Measurements from ENCODE around the gene ZNF555.
"Not testable (repeated sequence)": the region's sequence is repeated elsewhere in the genome, so short reads cannot be mapped to it uniquely, and the experiment has no call there.

Gene ZNF555

DNA sequence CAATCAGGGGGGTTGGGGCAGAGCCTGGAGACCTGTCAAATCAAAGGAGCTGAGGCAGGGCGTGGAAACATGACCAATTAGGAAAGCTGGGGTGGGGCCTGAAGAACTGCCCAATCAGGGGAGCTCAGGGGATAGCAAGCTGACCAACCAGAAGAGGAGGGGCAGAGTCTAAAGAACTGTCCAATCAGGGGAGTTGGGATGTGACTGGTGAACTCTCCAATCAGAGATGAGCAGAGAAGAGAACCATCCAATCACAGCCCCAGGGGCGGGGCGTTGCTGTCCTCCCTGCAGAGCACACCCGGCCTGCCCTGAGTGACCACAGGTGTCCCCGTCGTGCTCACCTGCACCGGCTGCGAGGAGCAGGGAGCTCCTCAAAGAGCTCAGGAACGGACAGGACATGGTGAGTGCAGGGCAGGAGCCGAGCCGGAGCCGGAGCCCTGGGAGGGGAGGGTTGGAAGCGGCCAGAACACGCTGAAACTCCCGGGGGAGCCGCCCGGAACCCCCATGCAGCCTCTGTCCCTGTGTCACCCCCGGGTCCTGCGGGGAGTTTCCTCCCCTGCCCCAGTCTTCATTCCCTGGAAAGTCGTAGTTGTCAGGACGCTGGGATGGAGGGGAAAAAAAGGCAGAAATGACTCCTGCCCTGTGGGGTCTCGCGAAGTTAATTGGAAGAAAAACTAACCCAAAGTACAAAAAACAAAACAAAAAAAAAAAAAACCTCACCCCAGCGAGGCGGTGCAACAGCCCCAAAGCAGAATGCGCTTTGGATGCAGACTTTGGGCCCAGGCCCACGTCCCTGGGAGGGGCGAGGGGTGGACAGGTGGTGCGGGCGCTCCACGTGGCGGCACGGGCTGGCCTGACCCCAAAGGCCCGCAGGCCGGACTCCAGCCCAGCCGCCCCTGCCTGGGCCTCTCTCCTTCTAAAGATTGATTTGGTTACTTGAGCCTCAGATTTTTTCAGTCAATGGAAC, 26.0 kb downstream of the ZNF555 start, which contains the start of gene ZNF556:
Gene ZNF556 (plus strand): TSS at position 311 of the 967 bp plus-strand sequence. CDS start 87 bp downstream, at position 398.
- no peak for DNase-seq (ENCODE audit: low read depth)

GRCh38 chr19:2869618-2870017, 28.3 kb downstream of the ZNF555 start:
- no peak for DNase-seq (ENCODE audit: low read depth)

- DNase-seq (ENCODE audit: low read depth), result not testable (repeated sequence)
Measured at GRCh38 chr19:2872175-2872574, 30.9 kb downstream of the ZNF555 start.

DNA sequence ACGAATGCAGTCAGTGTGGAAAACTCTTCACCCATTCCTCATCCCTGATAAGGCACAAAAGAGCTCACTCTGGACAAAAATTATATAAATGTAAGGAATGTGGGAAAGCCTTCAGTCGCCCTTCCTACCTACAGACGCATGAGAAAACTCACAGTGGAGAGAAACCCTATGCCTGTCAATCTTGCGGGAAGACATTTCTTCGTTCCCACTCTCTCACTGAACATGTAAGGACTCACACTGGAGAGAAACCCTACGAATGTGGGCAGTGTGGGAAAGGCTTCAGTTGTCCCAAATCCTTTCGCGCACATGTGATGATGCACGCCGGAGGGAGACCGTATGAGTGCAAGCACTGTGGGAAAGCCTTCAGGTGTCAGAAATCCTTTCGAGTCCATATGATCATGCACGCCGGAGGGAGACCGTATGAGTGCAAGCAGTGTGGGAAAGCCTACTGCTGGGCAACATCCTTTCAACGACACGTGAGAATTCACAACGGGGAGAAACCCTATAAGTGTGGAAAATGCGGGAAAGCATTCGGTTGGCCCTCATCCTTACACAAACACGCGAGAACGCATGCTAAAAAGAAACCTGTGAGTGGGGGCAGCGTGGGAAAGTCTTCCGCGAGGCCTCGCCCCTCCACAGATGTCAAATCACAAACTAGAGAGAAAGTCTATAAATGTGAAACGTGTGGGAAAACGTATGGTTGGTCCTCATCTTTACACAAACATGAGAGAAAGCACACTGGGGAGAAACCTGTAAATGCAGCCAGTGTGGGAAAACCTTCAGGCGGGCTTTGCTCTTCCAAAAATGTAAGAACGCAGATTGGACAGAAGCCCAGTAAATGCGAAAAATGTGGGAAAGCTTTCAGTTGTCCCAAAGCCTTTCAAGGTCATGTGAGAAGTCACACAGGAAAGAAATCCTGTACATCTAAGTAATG, 36.4 kb downstream of the ZNF555 start:
- DNase-seq (ENCODE audit: low read depth), result no peak

- no peak for DNase-seq (ENCODE audit: low read depth)
Measured at GRCh38 chr19:2883686-2884439, 42.6 kb downstream of the ZNF555 start.

GRCh38 chr19:2885736-2886135, 44.5 kb downstream of the ZNF555 start:
- no peak for DNase-seq (ENCODE audit: low read depth)

DNA sequence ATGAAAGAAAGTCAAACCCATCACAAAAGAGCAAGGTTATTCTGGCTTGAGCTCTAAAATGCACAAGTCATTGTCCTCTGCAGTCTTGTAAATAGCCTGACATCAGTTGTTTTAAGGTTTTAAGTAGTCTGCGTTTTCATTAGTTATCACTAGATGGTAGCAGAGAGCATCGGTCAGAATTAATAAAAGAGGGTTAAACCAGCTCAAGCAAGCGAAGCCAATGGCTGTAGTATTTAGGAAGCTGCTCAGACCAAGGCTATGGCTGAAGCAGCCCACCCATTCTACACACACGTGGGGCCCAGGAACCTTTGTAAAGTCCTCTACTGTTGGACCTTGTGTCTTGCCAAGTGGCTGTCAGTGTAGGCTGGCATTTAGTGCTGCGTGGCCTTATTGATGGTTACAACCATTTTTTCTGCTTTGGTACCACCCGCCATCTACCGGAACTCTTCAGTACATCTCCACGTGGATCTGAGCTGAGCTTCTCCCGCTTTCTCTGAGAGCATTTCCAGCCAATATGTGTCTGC, 46.2 kb downstream of the ZNF555 start:
- DNase-seq (ENCODE audit: low read depth), result peak; percentile 47

- no peak for DNase-seq (ENCODE audit: low read depth)
Measured at GRCh38 chr19:2888731-2889224, 47.5 kb downstream of the ZNF555 start.

GRCh38 chr19:2890531-2890930, 49.3 kb downstream of the ZNF555 start:
- not testable (repeated sequence) for DNase-seq (ENCODE audit: low read depth)

- DNase-seq (ENCODE audit: low read depth), result no peak
Measured at GRCh38 chr19:2896694-2897093, 55.4 kb downstream of the ZNF555 start.

GRCh38 chr19:2900296-2901252, 59.3 kb downstream of the ZNF555 start, which contains the start of gene ZNF57:
Gene ZNF57 (plus strand): TSS chr19:2900928. CDS start chr19:2901046, 118 bp downstream.
- DNase-seq (ENCODE audit: low read depth), result peak; percentile 99

DNA sequence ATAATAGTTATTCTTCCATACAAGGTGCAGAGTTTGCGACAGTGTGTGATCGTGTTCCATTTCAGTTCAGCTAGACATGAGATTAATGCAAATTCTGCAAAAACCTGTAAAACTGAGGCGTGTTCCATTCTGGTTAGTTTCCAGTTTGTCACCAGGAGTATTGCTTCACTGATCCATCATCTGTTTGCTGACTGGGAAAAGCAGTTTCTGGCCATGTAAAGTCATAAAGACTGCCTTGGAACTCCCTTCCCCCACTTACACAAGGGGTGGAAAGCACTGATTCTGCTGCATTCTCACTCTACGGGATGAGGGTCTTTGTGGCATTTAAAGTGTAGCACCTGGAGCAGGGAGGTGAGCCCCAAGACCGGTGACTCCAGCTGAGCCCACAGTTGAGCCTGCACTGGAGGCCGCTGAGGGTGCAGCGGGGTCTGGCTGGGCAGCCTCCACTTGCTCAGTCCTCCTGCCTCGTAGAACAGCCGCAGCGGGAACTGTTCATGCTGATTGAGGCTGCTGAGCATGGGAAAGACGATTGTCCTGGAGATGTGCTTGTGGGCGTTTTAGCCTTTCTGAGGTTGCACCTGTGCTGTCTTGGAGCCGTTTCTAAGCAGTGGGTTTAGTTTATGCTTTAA, 61.4 kb downstream of the ZNF555 start:
- no peak for DNase-seq (ENCODE audit: low read depth)

DNA sequence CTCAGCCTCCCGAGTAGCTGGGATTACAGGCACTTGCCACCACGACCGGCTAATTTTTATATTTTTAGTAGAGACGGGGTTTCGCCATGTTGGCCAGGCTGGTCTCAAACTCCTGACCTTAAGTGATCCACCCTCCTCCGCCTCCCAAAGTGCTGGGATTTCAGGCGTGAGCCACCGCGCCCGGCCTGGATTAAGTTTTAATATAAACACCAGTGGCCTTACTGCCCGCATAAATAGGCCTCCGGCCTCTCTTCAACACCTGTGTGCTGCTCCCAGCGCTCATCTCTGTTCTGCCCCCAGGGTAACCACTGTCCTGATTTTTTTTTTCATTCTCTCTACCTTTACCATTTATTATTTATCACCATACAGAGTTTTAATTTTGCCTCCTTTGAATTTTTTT, 62.1 kb downstream of the ZNF555 start:
- DNase-seq (ENCODE audit: low read depth), result not testable (repeated sequence)

- DNase-seq (ENCODE audit: low read depth), result no peak
Measured at GRCh38 chr19:2905918-2906519, 64.7 kb downstream of the ZNF555 start.

DNA sequence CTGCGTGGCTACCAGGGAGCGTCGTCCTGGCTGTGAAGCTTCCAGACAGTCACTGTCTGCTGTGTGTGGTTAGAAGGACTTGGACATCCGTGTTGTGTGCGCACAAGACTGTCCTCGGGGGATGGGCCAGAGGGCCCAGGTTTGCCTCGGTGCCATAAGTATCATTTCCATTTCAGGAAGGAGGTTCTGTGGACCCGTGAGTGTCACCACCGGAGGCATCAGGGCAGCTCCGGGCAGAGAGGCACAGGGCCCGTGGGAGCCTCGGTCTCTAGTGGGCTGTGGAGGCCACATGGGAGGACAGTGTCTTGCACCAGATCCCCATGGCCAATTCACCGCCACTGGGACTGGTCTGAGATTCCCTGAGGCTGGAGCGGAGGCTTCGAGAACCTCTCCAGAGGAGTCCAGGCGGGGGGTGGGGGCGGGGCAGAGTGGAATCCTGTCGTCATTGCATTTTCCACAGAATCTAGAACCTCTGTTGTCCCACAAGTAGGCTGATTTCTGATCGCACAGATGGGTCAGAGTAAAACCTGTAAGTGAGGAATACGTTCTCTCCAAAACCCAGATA, 65.4 kb downstream of the ZNF555 start:
- no peak for DNase-seq (ENCODE audit: low read depth)

Measured in stromal cell of bone marrow (primary cell).